Activated CD4-positive, alpha-beta T cell treated with anti-CD3 and anti-CD28 coated beads, Interleukin-2, amount 10 ng/mL, durations not matched to agents 7 days and 5 days (primary cell): Measurements from ENCODE around the gene RAPGEF6. TPM values are rescaled to one million over a fixed set of nuclear protein-coding genes. Genes with fewer than 3 reads are reported as not detected.

Experiments
- CTCF ChIA-PET: fragments of 350-600 bp; sonication (Branson Sonifier 250); formaldehyde crosslinking; loops from one replicate; lab custom pipeline; 2021; ENCODE audit warnings: antibody characterized with exemption; lab: Charles Lee
- POLR2A ChIA-PET: fragments of 350-600 bp; sonication (Branson Sonifier 250); formaldehyde crosslinking; loops from one replicate; lab custom pipeline; 2021; ENCODE audit warnings: antibody characterized with exemption; lab: Charles Lee
- DNase-seq: peaks from one replicate; pipeline ENCODE4 v3.0.0-alpha.2; 2020
- H3K27ac Mint-ChIP-seq: one replicate; pipeline ENCODE4 v1.8.0; 2021; ENCODE audit warnings: mild to moderate bottlenecking, moderate library complexity, mixed read lengths
- H3K27me3 Mint-ChIP-seq: one replicate; pipeline ENCODE4 v1.8.0; 2021; ENCODE audit warnings: mixed read lengths
- H3K36me3 Mint-ChIP-seq: one replicate; pipeline ENCODE4 v1.8.0; 2021; ENCODE audit warnings: low read depth, mixed read lengths
- H3K4me1 Mint-ChIP-seq: one replicate; pipeline ENCODE4 v1.8.0; 2021; ENCODE audit warnings: mixed read lengths
- H3K4me3 Mint-ChIP-seq: one replicate; pipeline ENCODE4 v1.8.0; 2021; ENCODE audit warnings: mild to moderate bottlenecking, moderate library complexity, mixed read lengths
- H3K9me3 Mint-ChIP-seq: one replicate; pipeline ENCODE4 v1.8.0; 2021; ENCODE audit warnings: mixed read lengths
- total RNA-seq, 2 experiments: library from RNA; stranded (reverse); gene quantifications; one replicate each; pipeline ENCODE4 v1.2.3, GENCODE V29; 2021

Gene RAPGEF6
- total RNA-seq, 2 experiments from 2014 or later, result 43.9 to 47.8 TPM

GRCh38 chr5:131375351-131375750 is 259.7 kb downstream of the RAPGEF6 start:
- no peak for DNase-seq
- H3K27ac Mint-ChIP-seq, result peak overlapping the region; percentile 79
- H3K9me3 Mint-ChIP-seq, result no peaks in the 10 kb centered on the region
- ChIA-PET CTCF (interaction anchor here (0.6 to 1.6 kb wide), 5 partner anchors 21 to 166 kb away, joined by 3 to 4 read pairs (median 3); no protein-coding TSS in a partner anchor), POLR2A (no interaction called here)
- peaks cover 57% of the 10 kb centered on the region for H3K36me3 Mint-ChIP-seq
- peak overlapping the region; percentile 15 for H3K4me3 Mint-ChIP-seq
- no peaks in the 10 kb centered on the region for H3K27me3 Mint-ChIP-seq
- peaks cover 92% of the 10 kb centered on the region for H3K4me1 Mint-ChIP-seq

Other genes starting within 250 kb of the RAPGEF6 start
- gene FNIP1, start 161.8 kb upstream of the RAPGEF6 start, total RNA-seq, result 10 to 100 TPM; 24.8 to 26.1 TPM